Smooth muscle cell (in vitro differentiated cells): Measurements from ENCODE around the gene IGSF6. TPM values are rescaled to one million over a fixed set of nuclear protein-coding genes. Genes with fewer than 3 reads are reported as not detected.

Source experiments
- DNase-seq: peaks from one replicate; lab custom pipeline; 2025; ENCODE audit not compliant: unreplicated experiment; lab: John Stamatoyannopoulos, UW
- H2AFZ ChIP-seq: fragments of 200-600 bp; sonication (generic); 2 replicates; pipeline ENCODE4 v1.6.0; 2016; ENCODE audit warnings: antibody characterized with exemption, low read depth, mild to moderate bottlenecking
- H3F3A ChIP-seq: fragments of 200-600 bp; sonication (generic); 2 replicates; pipeline ENCODE4 v1.6.0; 2017; ENCODE audit warnings: antibody characterized with exemption, low read depth
- H3K27ac ChIP-seq: fragments of 200-600 bp; sonication (generic); 2 replicates; pipeline ENCODE4 v1.5.1; 2016; ENCODE audit warnings: low read depth, mild to moderate bottlenecking
- H3K27me3 ChIP-seq: fragments of 200-600 bp; sonication (generic); 2 replicates; pipeline ENCODE4 v1.6.1; 2016; ENCODE audit warnings: low read depth, mild to moderate bottlenecking
- H3K36me3 ChIP-seq: fragments of 200-600 bp; sonication (generic); 2 replicates; pipeline ENCODE4 v1.5.1; 2016; ENCODE audit warnings: low read depth
- H3K4me1 ChIP-seq: fragments of 200-600 bp; sonication (generic); 2 replicates; pipeline ENCODE4 v1.5.1; 2016; ENCODE audit warnings: low read depth
- H3K4me2 ChIP-seq: fragments of 200-600 bp; sonication (generic); 2 replicates; pipeline ENCODE4 v1.6.0; 2016; ENCODE audit warnings: mild to moderate bottlenecking
- H3K4me3 ChIP-seq: fragments of 200-600 bp; sonication (generic); 2 replicates; pipeline ENCODE4 v1.5.1; 2016; ENCODE audit warnings: mild to moderate bottlenecking
- H3K79me2 ChIP-seq: fragments of 200-600 bp; sonication (generic); 2 replicates; pipeline ENCODE4 v1.6.0; 2016; ENCODE audit warnings: low read depth, mild to moderate bottlenecking
- H3K9ac ChIP-seq: fragments of 200-600 bp; sonication (generic); 2 replicates; pipeline ENCODE4 v1.6.0; 2016; ENCODE audit warnings: low read depth
- H3K9me3 ChIP-seq: fragments of 200-600 bp; sonication (generic); replicated peaks from 2 replicates; pipeline ENCODE4 v1.5.1; 2016; ENCODE audit warnings: low read depth
- H4K20me1 ChIP-seq: fragments of 200-600 bp; sonication (generic); 2 replicates; pipeline ENCODE4 v1.6.0; 2016; ENCODE audit warnings: low read depth
- CTCF ChIP-seq: fragments of 200-600 bp; sonication (generic); IDR thresholded peaks from 2 replicates; pipeline ENCODE4 v1.5.1; 2017; ENCODE audit warnings: borderline replicate concordance, mild to moderate bottlenecking, antibody characterized with exemption; ENCODE audit not compliant: insufficient read depth, poor library complexity, severe bottlenecking
- WGBS: methylation state at CpG from one replicate; pipeline ENCODE4 v1.1.7; 2016; ENCODE audit warnings: low lambda C conversion rate; 5-methylcytosine and 5-hydroxymethylcytosine counted together
- polyA plus RNA-seq: library from polyadenylated mRNA; unstranded; fragments of >200 nt; fragmentation: Nextera tagmentation; extraction: Ambion mirVana; gene quantifications from 2 replicates; pipeline ENCODE4 v1.2.1, GENCODE V29; 2016
- total RNA-seq: library from RNA; depleted of rRNA; stranded (reverse); fragments of >200 nt; gene quantifications from 2 replicates; pipeline ENCODE4 v1.2.3, GENCODE V29; 2014

The IGSF6 gene
- total RNA-seq = not detected in 2 replicates
- polyA plus RNA-seq = 0.06 and 0.13 TPM in 2 replicates

- no peak for TF ChIP-seq CTCF
- H3K27me3 ChIP-seq = no peaks in the 10 kb centered on the region
- H3K36me3 ChIP-seq = peaks cover 7% of the 10 kb centered on the region
- no peak within 1 kb of the TSS for H3K4me2 ChIP-seq
- no peaks in the 10 kb centered on the region for H3F3A ChIP-seq
- H2AFZ ChIP-seq = no peak within 1 kb of the TSS
- peaks cover 70% of the 10 kb centered on the region for H4K20me1 ChIP-seq
- H3K27ac ChIP-seq = no peak within 1 kb of the TSS
- H3K9ac ChIP-seq = no peak within 1 kb of the TSS
- H3K4me1 ChIP-seq = no peaks in the 10 kb centered on the region
- DNase-seq = no peak
- H3K4me3 ChIP-seq = no peak within 1 kb of the TSS
- 97% methylated on average over 6 of the region's 6 CpGs for WGBS
- H3K9me3 ChIP-seq = no peaks in the 10 kb centered on the region
- H3K79me2 ChIP-seq = peaks cover 24% of the 10 kb centered on the region
Measured at GRCh38 chr16:21652453-21652852, at the start of gene IGSF6. TSS of gene IGSF6 (minus strand) at chr16:21652608. CDS start at chr16:21652598, 10 bp downstream.

GRCh38 chr16:21701271-21701670 is 48.9 kb upstream of the IGSF6 start:
- H3K36me3 ChIP-seq = no peaks in the 10 kb centered on the region
- H3K79me2 ChIP-seq = no peaks in the 10 kb centered on the region
- no peak overlapping the region for H3K9ac ChIP-seq
- H3K4me2 ChIP-seq = no peak overlapping the region
- no peak overlapping the region for H2AFZ ChIP-seq
- no peaks in the 10 kb centered on the region for H3K4me1 ChIP-seq
- no peaks in the 10 kb centered on the region for H3K9me3 ChIP-seq
- no peak overlapping the region for H3K27ac ChIP-seq
- no peak overlapping the region for H3K4me3 ChIP-seq
- no peaks in the 10 kb centered on the region for H3K27me3 ChIP-seq
- H4K20me1 ChIP-seq = no peaks in the 10 kb centered on the region
- no peak for TF ChIP-seq CTCF
- no peaks in the 10 kb centered on the region for H3F3A ChIP-seq
- WGBS = 82% methylated on average over 2 of the region's 2 CpGs
- DNase-seq = no peak

GRCh38 chr16:21698169-21699032 is 46.0 kb upstream of the IGSF6 start:
- no peaks in the 10 kb centered on the region for H3K79me2 ChIP-seq
- H3K9me3 ChIP-seq = no peaks in the 10 kb centered on the region
- no peak overlapping the region for H3K4me3 ChIP-seq
- no peak overlapping the region for H3K4me2 ChIP-seq
- H3K36me3 ChIP-seq = no peaks in the 10 kb centered on the region
- no peak for DNase-seq
- no peaks in the 10 kb centered on the region for H3K4me1 ChIP-seq
- H3F3A ChIP-seq = no peaks in the 10 kb centered on the region
- no peaks in the 10 kb centered on the region for H3K27me3 ChIP-seq
- no peak overlapping the region for H3K27ac ChIP-seq
- H4K20me1 ChIP-seq = no peaks in the 10 kb centered on the region
- no peak overlapping the region for H2AFZ ChIP-seq
- no peak overlapping the region for H3K9ac ChIP-seq
- WGBS = 86% methylated on average over 9 of the region's 9 CpGs
- no peak for TF ChIP-seq CTCF
